Activated CD4-positive, alpha-beta T cell treated with anti-CD3 and anti-CD28 coated beads, Interleukin-2, amount 50 U/mL, for 24 hours (primary cell): ENCODE measurements around the gene BORCS5.
"Not testable (repeated sequence)": the region's sequence is repeated elsewhere in the genome, so short reads cannot be mapped to it uniquely, and the experiment has no call there.

ENCODE experiments used
- DNase-seq, 2 donors: peaks; one replicate each; pipeline ENCODE4 v3.0.0-alpha.2; 2020; ENCODE audit warnings: low read depth in 1 of 2, low spot score in 1 of 2

BORCS5 gene

DNA sequence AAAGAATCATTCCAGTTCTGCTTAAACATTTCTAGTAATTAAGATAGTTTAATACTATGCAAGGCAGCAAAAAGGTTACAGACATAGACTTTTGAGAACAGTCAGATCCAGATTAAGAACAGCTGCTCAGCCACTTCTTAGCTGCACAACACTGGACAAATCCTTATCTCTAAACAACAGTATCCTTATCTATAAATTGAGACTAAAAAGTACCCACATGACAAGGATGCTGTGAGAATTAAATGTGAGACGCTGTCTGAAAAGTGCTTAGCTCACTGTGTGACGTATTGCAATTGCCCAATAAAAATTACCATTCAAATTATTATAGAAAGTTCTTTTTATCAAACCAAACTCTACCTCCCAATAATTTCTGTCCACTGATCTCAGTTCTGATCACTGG is 35.5 kb downstream of the BORCS5 start:
- no peak for DNase-seq

DNA sequence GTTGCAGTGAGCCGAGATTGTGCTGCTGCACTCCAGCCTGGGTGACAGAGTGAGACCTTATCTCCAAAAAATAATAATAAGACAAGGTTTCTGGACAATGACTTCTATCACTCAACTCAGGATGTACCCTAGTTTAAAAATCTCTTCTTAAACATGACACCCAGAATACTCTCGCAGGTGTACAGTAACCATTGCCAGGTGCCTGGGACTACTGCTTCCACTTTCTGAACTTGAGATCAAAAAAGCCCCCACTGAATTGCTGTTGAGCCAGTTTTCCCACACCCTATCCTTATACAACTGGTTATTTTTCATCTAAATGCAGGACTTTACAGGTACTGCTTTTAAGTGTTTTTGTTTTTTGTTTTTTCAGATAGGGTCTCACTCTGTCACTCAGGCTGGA is 36.3 kb downstream of the BORCS5 start:
- DNase-seq, result no peak

DNA sequence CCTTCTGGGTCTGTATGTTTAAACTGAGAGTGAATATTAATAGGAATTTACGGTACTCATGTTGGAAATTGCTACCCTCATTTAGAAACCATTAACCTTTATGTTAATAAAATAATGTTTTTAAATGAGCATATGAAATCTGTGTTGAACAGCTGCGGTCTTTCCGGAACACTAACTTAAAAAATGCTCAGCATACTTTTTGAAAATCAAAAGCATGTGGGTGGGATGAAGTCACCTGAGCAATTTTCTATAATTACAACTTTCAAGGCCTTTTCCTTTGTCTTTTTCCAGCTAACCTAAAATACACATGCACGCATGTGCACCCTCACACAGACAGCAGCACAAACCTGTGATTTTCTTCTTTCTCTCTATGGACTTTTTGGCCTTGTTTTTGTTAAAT is 39.8 kb downstream of the BORCS5 start:
- no peak for DNase-seq

DNA sequence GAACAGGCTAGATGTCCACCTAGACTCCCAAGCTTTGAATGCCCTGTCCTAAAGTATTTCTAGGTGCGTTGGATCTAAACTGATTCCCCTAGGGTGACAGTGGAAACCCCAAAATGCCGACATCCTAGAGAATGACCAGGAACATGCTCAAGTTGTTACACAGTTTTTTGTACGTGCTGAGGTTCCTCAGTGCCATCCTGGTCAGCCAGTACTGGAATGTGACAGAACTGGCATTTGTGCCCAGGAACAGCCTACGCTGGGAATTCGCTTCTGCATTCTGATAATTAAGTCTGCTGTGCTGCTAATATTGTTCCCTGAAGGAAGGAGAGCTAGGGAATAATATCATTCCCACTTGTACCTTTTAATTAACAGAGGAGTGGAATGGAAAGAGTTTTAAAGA is 40.3 kb downstream of the BORCS5 start:
- DNase-seq, result no peak

DNA sequence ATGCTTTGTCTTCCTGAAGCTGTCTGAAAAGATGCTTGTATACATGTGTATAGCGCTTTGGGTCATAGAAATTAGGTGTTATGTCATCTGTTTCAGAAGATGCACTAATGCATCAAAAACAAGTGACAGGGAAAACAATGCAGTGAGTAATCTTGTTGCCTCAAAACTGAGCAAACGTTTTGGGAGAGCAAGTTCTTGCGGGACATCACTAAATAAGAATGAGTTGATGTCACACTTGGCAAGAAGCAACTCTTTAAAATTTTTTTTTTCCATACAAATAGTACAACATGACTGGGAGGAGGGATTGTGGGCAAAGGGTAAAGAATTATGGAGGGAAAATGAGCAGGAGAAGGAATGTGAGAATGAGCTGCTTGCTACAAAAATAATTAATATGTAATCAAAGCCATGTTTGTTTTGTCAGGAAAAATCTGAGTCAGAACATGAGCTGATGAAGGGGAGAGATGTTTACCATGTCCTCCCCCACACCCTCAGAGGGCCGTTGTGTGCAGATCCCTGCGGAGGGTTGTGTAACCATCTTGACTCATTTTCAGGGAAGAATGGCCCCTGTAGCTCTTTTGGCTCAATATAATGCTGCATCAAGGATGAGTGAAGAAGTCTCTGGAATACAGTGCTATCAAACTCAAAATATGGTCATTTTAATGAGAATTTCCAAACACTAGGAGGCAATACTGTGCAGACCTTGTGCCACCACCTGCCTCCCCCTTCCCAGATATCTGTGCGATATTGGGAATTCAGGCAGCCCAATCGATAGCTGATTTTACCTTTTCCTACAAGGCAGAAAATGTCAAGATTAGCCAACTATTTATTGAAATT is 41.4 kb downstream of the BORCS5 start:
- DNase-seq, result no peak

DNA sequence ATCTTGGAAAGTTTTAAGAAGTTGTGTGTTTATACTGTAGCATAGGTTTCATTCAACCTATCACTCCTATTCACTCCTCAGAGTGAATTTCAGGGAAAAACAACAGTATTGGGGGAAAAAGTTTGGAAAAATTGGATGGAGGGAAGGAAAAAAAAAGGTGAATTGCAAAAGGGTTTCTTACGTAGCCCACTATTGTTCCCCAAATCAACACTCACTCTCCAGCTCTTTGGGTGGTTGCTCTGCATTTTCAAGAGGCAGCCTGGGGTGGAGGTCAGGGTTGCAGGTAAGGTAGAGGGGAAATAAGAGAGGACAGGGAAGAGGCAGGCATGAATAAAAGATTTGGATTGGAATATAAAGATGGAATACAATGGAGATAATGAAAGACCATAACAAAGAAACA is 42.3 kb downstream of the BORCS5 start:
- no peak for DNase-seq

DNA sequence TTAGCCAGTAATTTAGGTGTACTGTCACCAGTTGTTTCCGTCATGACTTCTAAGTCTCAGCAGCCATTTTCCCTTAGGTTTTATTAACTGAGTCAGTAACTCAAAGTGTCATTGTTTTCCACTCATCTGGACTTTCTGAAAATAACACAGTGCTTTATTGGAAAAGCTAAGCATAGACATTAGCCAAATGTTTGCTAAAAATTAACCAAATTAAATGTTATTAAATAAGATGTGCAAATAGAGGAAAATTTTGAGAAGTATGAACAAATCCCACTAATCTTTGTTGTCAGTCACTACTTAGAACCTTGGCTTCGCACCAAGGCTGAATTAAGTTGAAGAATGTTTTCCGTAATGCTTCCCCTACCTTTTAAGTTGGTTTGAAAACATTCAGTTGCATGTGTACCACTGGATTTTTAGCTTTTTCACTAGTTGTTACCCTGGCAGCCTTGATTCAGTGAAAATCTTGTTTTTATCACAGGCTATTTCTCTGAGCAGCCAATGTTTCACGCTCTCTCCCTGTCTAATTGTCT is 43.0 kb downstream of the BORCS5 start:
- no peak for DNase-seq

DNA sequence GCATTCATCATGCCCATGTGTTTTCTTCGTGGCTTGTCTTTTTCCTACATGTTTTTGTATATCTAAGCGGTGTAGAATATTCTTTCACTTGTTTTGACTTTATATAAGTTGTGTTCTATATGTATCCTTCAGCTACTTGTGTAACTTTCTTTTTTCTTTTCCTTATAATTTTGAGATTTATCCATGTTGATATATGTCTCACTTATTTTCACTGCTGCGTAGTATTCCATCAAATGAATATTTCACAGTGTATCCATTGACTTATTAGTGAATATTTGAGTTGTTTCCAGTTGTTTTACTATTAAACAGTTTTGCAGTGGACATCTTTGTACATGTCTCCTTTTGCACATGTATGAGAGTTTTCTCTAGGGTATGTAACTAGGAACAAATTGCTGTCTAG is 43.9 kb downstream of the BORCS5 start:
- no peak for DNase-seq

DNA sequence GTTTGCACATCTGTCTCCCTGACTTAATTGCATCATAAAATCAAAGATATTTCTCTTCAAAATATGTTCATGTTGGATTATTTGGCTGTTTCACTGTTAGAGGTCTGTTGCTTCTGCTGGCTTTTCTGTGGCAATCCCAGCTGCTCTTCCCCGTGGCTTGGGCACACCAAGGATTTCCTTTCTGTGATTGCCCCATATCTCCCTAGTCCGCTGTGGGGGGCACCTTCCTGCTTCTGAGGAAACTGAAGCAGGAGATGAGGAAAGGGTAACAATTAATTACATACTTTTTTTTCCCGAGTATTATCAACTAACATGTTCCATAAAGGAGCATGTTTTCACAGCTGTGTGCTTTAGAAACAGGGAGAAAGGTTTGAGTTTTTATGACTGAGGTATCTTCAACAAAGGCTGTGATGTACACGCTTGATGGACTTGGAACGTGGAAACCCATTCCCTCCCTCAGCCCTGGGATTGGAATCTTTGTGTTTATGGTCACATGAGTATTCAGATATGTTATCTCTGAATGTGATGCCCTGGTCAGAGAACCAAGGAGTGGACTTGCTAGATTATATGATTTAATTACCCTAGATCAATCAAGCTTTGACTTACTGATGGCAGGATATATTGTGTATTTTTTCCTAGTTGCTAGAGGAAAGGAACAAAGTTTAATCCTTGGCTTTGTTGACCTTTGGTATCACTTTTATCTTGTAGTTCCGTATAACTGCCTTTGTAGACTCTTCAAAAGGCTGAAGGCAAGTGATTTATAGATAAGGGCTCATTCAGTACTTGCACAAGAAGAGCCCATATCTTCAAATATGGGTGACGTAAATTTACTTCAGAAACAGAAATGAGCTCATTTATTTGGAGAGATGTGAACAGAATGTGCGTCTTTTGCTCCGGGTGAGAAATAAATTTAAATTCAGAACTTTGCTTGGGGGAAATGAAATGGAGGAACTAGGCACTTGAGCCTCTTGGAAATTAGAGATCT is 46.7 kb downstream of the BORCS5 start:
- DNase-seq, result no peak

DNA sequence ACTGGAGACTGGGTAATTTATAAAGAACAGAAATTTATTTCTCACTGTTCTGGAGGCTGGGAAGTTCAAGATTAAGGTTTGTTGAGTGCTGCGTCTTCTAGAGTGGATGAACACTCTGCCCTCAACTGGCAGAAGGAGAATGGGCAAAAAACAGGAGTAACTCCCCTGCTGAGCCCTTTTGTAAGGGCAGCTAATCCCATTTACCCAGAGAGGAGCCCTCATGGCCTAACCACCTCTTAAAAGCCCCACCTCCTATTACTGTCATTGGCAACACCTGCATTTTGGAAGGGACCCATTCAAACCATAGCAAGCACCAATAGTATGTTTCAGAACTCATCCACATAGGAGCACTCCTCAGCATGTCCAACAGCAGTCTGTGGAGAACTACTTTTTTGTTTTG is 47.4 kb downstream of the BORCS5 start:
- no peak for DNase-seq

DNA sequence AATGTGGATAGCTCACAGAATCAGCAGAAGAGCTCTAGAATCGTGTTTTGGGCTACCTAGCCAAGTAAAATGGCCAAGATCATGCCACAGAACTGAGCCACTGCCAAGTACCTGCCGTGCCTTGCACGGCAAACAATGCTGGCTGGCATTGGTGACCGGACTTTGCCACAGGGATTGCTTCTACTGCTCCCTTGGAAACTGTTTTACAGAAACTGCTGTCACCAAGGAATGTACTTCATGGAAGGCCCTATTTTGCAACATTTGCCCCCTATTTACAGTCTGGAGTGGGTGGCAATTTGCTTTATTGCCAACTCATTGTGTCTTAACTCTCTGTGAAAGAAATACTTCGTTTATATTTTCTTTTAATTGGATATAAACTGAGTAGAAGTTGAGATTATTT is 49.0 kb downstream of the BORCS5 start:
- no peak for DNase-seq

DNA sequence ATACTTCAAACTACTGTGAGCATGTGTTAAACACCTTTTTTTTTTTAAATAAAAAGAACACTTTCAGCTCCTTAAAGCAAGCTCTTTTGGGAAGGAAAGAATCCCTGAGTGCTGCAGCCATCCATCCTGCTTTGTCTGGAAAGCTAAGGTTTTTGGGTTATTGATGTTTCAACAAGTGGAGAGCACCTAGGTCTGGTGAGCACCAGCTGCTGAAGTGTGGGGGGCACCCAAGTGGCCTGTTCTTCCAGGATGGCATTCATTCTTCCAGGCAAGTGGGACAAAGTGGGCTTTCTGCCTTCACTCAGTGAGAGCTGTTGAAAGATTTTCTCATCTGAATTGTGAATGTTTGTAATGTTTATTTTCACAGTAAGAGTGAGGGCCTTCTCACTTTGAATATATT is 49.9 kb downstream of the BORCS5 start:
- no peak for DNase-seq

DNA sequence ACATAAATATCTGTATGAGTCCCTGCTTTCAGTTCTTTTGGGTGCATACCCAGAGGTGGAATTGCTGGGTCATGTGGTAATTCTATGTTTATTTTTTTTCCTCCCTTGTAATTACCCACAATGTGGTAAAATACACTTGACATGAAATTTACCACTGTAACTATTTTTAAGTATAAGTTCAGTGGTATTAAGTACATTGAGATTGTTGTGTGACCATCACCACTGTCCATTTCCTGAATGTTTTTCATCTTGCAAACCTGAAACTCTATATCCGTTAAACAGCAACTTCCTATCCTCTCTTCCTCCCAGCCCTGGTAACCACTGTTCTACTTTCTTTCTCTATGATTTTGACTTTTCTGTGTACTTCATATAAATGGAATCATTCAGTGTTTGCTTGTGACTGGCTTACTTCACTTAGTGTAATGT is 51.4 kb downstream of the BORCS5 start:
- DNase-seq, result no peak

DNA sequence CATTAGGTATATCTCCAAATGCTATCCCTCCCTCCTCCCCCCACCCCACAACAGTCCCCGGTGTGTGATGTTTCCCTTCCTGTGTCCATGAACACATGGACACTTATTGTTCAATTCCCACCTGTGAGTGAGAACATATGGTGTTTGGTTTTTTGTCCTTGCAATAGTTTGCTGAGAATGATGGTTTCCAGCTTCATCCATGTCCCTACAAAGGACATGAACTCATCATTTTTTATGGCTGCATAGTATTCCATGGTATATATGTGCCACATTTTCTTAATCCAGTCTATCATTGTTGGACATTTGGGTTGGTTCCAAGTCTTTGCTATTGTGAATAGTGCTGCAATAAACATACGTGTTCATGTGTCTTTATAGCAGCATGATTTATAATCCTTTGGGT is 52.5 kb downstream of the BORCS5 start:
- DNase-seq, result not testable (repeated sequence)

DNA sequence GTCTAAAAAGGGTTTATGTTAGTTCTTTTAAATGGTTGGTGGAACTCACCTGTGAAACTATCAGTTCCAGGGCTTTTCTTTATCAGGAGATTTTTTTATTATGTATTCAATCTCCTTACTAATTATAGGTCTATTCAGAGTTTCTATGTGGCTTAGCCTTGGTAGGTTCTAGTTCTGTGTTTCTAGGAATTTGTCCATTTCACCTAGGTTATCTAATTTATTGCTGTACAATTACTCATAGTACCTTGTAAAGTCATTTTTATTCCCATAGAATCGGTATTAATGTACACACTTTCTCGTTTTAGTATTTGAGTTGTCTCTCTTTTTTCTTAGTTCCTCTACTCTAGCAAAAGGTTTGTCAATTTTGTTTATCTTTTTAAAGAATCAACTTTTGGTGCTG is 59.0 kb downstream of the BORCS5 start:
- DNase-seq, result no peak

DNA sequence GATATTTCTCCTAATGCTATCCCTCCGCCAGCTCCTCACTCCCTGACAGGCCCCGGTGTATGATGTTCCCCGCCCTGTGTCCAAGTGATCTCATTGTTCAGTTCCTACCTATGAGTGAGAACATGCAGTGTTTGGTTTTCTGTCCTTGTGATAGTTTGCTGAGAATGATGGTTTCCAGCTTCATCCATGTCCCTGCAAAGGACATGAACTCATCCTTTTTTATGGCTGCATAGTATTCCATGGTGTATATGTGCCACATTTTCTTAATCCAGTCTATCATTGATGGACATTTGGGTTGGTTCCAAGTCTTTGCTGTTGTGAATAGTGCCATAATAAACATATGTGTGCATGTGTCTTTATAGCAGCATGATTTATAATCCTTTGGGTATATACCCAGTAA is 62.3 kb downstream of the BORCS5 start:
- DNase-seq, result not testable (repeated sequence)

DNA sequence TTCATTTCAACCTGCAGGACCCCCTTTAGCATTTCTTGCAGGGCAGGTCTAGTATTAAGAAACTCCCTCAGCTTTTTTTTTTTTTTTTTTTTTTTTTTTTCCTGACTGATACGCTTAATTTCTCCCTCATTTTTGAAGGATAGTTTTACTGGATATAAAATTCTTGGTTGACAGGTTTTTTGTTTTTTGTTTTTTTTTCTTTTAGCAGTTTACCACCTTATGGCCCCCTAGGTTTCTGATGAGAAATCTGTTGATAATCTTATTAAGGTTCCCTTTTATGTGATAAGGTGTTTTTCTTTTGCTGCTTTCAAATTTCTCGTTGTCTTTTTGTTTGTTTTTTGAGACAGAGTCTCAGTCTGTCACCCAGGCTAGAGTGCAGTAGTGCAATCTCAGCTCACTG is 66.5 kb downstream of the BORCS5 start:
- DNase-seq, result no peak

DNA sequence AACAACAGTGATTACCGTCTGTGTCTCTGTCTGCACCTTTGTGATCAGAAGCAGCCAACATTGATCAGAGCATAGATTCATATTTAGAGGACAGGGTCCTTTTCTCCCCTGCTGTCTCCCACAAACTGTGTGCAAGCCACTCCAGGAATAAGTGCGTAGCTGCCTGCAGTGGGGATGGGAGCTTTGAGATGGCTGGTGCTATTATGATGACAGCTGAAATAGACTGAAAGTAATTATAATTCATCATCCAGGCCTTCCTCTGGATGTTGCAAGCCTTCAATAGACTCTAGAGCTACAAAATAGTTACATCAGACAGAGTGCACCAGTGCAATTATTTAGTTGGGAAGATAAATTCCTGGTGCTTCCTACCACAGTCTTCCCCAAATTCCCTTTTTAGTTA is 68.1 kb downstream of the BORCS5 start:
- DNase-seq, result no peak

DNA sequence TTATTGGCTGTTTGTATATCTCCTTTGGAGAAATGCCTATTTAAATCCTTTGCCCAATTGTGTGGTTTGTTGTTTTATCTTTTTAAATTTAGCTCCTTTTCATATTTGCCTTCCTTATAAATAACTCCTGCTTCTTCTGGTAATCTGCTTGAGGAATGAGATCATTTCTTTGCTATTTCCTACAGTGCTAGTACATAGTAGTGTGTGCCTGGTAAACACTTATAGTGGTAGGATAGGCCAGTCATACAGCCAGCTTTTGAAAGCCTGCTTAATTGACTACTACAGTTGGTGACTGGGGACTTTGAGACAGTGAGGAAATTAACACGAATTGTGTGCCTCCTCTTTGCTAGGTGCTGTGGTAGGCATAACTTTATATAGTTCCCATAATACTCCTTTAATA is 68.7 kb downstream of the BORCS5 start:
- no peak for DNase-seq

DNA sequence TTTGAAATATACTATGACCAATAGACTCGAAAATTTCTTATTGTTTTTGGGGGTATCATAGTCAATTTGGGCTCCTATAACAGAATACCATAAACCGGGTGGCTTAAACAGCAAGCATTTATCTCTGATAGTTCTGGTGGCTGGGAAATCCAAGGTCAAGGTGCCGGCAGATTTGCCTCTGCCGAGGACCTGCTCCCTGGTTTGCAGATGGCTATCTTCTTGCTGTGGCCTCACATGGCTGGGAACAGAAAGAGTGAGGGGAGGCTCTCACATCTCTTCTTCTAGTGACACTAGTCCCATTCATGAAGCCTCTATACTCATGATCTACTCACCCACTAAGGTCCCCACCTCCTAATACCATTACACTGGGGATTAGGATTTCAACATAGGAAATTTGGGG is 70.7 kb downstream of the BORCS5 start:
- no peak for DNase-seq

DNA sequence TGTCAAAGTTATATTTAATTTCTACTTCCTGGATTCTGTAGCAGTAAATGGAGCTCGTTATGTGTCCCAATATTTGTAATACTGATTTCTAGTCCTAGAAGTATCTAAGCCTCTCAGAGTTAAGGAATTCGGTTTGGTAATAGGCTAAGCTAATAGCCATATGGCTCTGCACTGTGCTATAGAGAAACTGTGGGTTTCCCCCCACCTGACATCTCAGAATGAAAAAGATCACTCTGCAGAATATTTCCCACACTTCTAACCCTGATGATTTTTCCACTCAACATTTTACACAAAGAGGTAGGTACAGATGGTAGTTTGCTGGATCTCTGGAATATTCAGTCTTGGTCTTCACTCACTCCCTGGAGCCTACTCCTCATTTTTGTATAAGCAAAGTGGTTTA is 71.2 kb downstream of the BORCS5 start:
- DNase-seq, result no peak
